HepG2 (cell line): Measurements from ENCODE around the gene RABL6. TPM values are rescaled to one million over a fixed set of nuclear protein-coding genes. Genes with fewer than 3 reads are reported as not detected.
A peak's percentile ranks its signal among the peaks of the same experiment; 100 is the strongest.

Experiments used
- ETV6 ChIP-seq: sonication (generic); formaldehyde crosslinking; conservative IDR thresholded peaks from 2 replicates; pipeline ENCODE4 v1.4.0; 2020; ENCODE audit warnings: missing genetic modification reagents
- FOXK2 ChIP-seq: fragments of 450-650 bp; IDR thresholded peaks from 2 replicates; pipeline ENCODE4 v1.6.1; 2016
- NR3C1 ChIP-seq: sonication (generic); formaldehyde crosslinking; IDR thresholded peaks from 2 replicates; pipeline ENCODE4 v1.4.0; 2020; ENCODE audit warnings: missing genetic modification reagents
- SCMH1 ChIP-seq: sonication (generic); formaldehyde crosslinking; IDR thresholded peaks from 2 replicates; pipeline ENCODE4 v1.9.0; 2021; ENCODE audit warnings: missing genetic modification reagents, mild to moderate bottlenecking, borderline replicate concordance
- ZBTB42 ChIP-seq: sonication (generic); formaldehyde crosslinking; IDR thresholded peaks from 2 replicates; pipeline ENCODE4 v1.5.0; 2020; ENCODE audit warnings: mild to moderate bottlenecking, missing genetic modification reagents
- ZMYM4 ChIP-seq: sonication (generic); formaldehyde crosslinking; IDR thresholded peaks from 2 replicates; pipeline ENCODE4 v1.8.1; 2023; ENCODE audit warnings: mild to moderate bottlenecking, missing genetic modification reagents
- ZNF160 ChIP-seq: sonication (generic); formaldehyde crosslinking; IDR thresholded peaks from 2 replicates; pipeline ENCODE4 v1.8.0; 2022; ENCODE audit warnings: mild to moderate bottlenecking, inconsistent platforms, missing genetic modification reagents
- ZNF230 ChIP-seq: sonication (generic); formaldehyde crosslinking; IDR thresholded peaks from 2 replicates; pipeline ENCODE4 v1.4.0; 2020; ENCODE audit warnings: mild to moderate bottlenecking, missing genetic modification reagents
- ZNF777 ChIP-seq: sonication (generic); formaldehyde crosslinking; IDR thresholded peaks from 2 replicates; pipeline ENCODE4 v1.4.0; 2020; ENCODE audit warnings: missing genetic modification reagents
- ZZZ3 ChIP-seq: sonication (generic); formaldehyde crosslinking; IDR thresholded peaks from 2 replicates; pipeline ENCODE4 v1.4.0; 2020; ENCODE audit warnings: missing genetic modification reagents, mild to moderate bottlenecking, borderline replicate concordance
- polyA plus RNA-seq, 8 experiments: library from polyadenylated mRNA; depleted of rRNA in 3 of 8; stranded (reverse) in 7 of 8; unstranded in 1 of 8; fragments of >200 nt; fragmentation: Illumina TruSeq in 4 of 8; extraction: Trizol in 4 of 8; gene quantifications; 2 replicates each; pipeline versions ENCODE4 v1.2.1 to v1.2.3, GENCODE V29; 2011 to 2016; ENCODE audit warnings: low read depth in 4 of 8, missing spikeins in 1 of 8, mixed read lengths in 1 of 8; ENCODE audit not compliant: insufficient read depth in 1 of 8
- total RNA-seq, 5 experiments: library from RNA; depleted of rRNA; stranded (reverse); fragments of >200 nt; fragmentation: Illumina TruSeq; extraction: Trizol; gene quantifications; 2 replicates each; pipeline ENCODE4 v1.2.3, GENCODE V29; 2016; ENCODE audit warnings: low read depth in 1 of 5
- TF ChIP-seq, protein P1 (sequence below): sonication (generic); formaldehyde crosslinking; IDR thresholded peaks from 2 replicates; pipeline ENCODE4 v1.4.0; 2020; ENCODE audit warnings: missing genetic modification reagents
- TF ChIP-seq, protein P2 (sequence below): IDR thresholded peaks from 2 replicates; pipeline ENCODE4 v1.6.1; 2016; ENCODE audit warnings: missing compliant biosample characterization, missing genetic modification reagents, borderline replicate concordance
- TF ChIP-seq, protein P3 (sequence below): sonication (generic); formaldehyde crosslinking; IDR thresholded peaks from 2 replicates; pipeline ENCODE4 v1.9.0; 2021; ENCODE audit warnings: missing genetic modification reagents, borderline replicate concordance
- TF ChIP-seq, protein P4 (sequence below): sonication (generic); formaldehyde crosslinking; IDR thresholded peaks from 2 replicates; pipeline ENCODE4 v1.8.1; 2023; ENCODE audit warnings: mild to moderate bottlenecking, missing genetic modification reagents
- TF ChIP-seq, protein P5 (sequence below): sonication (generic); formaldehyde crosslinking; IDR thresholded peaks from 2 replicates; pipeline ENCODE4 v1.5.0; 2020; ENCODE audit warnings: missing genetic modification reagents, mild to moderate bottlenecking, borderline replicate concordance
- TF ChIP-seq, protein P6 (sequence below): sonication (generic); formaldehyde crosslinking; conservative IDR thresholded peaks from 2 replicates; pipeline ENCODE4 v1.4.0; 2020; ENCODE audit warnings: missing genetic modification reagents

Gene RABL6
- total and polyA plus RNA-seq, 2 of the 13 experiments (the other 11 are each of a cell fraction or from before 2014, with no cell fraction given) = 81.5 to 125 TPM

DNA sequence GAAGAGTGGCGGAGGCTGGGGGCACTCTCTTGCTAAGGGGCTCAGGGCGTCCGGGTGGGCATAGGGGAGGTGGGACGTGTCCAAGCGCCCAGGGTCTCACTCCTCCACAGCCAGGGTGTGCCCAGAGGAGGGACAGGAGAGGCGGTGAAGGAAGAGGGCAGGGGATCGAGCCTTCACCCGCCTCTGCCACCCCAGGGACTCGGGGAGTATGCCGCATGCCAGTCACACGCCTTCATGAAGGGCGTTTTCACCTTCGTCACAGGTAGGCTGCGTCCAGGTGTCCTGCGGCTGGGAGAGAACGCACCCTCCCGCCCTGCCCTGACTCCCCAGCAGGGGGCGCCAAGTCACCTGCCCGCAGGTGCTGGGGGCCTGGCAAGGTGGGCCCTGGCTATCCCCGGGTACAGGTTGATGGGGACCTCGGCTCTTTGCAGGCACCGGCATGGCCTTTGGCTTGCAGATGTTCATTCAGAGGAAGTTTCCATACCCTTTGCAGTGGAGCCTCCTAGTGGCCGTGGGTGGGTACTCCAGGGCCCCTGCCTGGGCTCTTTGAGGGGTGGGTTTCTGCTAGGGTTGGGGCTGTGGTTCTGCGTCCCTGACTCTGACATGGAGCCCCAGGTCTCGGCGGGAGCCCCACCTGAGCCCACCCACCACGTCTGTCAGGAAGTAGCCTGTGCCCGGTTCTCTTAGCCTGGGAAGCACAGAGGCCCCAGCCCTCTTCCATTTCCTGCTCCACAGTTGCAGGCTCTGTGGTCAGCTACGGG, 16.1 kb upstream of the RABL6 start (continued):
- TF ChIP-seq, protein P1, sequence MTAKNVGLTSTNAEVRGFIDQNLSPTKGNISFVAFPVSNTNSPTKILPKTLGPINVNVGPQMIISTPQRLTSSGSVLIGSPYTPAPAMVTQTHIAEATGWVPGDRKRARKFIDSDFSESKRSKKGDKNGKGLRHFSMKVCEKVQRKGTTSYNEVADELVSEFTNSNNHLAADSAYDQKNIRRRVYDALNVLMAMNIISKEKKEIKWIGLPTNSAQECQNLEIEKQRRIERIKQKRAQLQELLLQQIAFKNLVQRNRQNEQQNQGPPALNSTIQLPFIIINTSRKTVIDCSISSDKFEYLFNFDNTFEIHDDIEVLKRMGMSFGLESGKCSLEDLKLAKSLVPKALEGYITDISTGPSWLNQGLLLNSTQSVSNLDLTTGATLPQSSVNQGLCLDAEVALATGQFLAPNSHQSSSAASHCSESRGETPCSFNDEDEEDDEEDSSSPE = peak; percentile 8; the same call in 1 of the 2 replicates
- peak; percentile 58; the same call in 1 of the 2 replicates for TF ChIP-seq ZNF777 (CRISPR knock-in tag)
- TF ChIP-seq, protein P2, sequence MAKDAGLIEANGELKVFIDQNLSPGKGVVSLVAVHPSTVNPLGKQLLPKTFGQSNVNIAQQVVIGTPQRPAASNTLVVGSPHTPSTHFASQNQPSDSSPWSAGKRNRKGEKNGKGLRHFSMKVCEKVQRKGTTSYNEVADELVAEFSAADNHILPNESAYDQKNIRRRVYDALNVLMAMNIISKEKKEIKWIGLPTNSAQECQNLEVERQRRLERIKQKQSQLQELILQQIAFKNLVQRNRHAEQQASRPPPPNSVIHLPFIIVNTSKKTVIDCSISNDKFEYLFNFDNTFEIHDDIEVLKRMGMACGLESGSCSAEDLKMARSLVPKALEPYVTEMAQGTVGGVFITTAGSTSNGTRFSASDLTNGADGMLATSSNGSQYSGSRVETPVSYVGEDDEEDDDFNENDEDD (CRISPR knock-in tag) = no peak
- TF ChIP-seq ZNF160 (CRISPR knock-in tag) = peak; percentile 88
- no peak for TF ChIP-seq SCMH1 (CRISPR knock-in tag)
- TF ChIP-seq ZNF230 (CRISPR knock-in tag) = peak; percentile 31; the same call in 1 of the 2 replicates
- TF ChIP-seq, protein P3, sequence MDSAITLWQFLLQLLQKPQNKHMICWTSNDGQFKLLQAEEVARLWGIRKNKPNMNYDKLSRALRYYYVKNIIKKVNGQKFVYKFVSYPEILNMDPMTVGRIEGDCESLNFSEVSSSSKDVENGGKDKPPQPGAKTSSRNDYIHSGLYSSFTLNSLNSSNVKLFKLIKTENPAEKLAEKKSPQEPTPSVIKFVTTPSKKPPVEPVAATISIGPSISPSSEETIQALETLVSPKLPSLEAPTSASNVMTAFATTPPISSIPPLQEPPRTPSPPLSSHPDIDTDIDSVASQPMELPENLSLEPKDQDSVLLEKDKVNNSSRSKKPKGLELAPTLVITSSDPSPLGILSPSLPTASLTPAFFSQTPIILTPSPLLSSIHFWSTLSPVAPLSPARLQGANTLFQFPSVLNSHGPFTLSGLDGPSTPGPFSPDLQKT (CRISPR knock-in tag) = no peak
- peak; percentile 22; the same call in 1 of the 2 replicates for TF ChIP-seq ZMYM4 (CRISPR knock-in tag)
- TF ChIP-seq ETV6 (CRISPR knock-in tag) = no peak
- TF ChIP-seq, protein P4, sequence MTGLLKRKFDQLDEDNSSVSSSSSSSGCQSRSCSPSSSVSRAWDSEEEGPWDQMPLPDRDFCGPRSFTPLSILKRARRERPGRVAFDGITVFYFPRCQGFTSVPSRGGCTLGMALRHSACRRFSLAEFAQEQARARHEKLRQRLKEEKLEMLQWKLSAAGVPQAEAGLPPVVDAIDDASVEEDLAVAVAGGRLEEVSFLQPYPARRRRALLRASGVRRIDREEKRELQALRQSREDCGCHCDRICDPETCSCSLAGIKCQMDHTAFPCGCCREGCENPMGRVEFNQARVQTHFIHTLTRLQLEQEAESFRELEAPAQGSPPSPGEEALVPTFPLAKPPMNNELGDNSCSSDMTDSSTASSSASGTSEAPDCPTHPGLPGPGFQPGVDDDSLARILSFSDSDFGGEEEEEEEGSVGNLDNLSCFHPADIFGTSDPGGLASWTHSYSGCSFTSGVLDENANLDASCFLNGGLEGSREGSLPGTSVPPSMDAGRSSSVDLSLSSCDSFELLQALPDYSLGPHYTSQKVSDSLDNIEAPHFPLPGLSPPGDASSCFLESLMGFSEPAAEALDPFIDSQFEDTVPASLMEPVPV (CRISPR knock-in tag) = no peak; the same call in 1 of the 2 replicates
- TF ChIP-seq, protein P5, sequence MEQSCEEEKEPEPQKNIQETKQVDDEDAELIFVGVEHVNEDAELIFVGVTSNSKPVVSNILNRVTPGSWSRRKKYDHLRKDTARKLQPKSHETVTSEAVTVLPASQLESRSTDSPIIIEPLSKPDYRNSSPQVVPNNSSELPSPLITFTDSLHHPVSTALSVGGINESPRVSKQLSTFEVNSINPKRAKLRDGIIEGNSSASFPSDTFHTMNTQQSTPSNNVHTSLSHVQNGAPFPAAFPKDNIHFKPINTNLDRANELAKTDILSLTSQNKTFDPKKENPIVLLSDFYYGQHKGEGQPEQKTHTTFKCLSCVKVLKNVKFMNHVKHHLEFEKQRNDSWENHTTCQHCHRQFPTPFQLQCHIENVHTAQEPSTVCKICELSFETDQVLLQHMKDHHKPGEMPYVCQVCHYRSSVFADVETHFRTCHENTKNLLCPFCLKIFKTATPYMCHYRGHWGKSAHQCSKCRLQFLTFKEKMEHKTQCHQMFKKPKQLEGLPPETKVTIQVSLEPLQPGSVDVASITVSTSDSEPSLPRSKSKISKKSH (CRISPR knock-in tag) = peak; percentile 88; the same call in 1 of the 2 replicates
- TF ChIP-seq NR3C1 (CRISPR knock-in tag) = no peak
- 0 out of 2 replicates have a peak, but pooled peaks have one; percentile 24 for TF ChIP-seq ZBTB42 (CRISPR knock-in tag)
- no peak for TF ChIP-seq ZZZ3 (CRISPR knock-in tag)
- TF ChIP-seq, protein P6, sequence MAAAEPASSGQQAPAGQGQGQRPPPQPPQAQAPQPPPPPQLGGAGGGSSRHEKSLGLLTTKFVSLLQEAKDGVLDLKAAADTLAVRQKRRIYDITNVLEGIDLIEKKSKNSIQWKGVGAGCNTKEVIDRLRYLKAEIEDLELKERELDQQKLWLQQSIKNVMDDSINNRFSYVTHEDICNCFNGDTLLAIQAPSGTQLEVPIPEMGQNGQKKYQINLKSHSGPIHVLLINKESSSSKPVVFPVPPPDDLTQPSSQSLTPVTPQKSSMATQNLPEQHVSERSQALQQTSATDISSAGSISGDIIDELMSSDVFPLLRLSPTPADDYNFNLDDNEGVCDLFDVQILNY (CRISPR knock-in tag) = no peak
- no peak for TF ChIP-seq FOXK2
